Panc1 (cell line): ENCODE data around the gene COG8. TPM values are rescaled to one million over a fixed set of nuclear protein-coding genes. Genes with fewer than 3 reads are reported as not detected.

Experiments
- ATAC-seq: fragments of 200-7000 bp; cut with Tn5 transposase; 2 replicates; pipeline ENCODE4 v1.9.1; 2020; ENCODE audit warnings: mild to moderate bottlenecking, moderate library complexity
- BruUV-seq: library from RNA; stranded (reverse); fragments of 400-500 nt; replicated peaks from 2 replicates; lab custom pipeline; 2021; lab: Mats Ljungman, UMichigan
- CTCF ChIA-PET: fragments of 300-600 bp; sonication (Branson Sonifier 250); formaldehyde crosslinking; loops from one replicate; lab custom pipeline; 2022; ENCODE audit warnings: antibody characterized with exemption; lab: Charles Lee
- POLR2A ChIA-PET: fragments of 300-600 bp; sonication (Branson Sonifier 250); formaldehyde crosslinking; loops from one replicate; lab custom pipeline; 2022; ENCODE audit warnings: antibody characterized with exemption; lab: Charles Lee
- DNase-seq: peaks from one replicate; pipeline ENCODE4 v3.0.0-alpha.2; 2010; ENCODE audit warnings: low read depth, low spot score
- H3K27ac ChIP-seq: 2 replicates; pipeline ENCODE4 v1.5.1; 2011; ENCODE audit warnings: mild to moderate bottlenecking, low read length, inconsistent platforms
- H3K27me3 ChIP-seq: fragments of 200-500 bp; sonication (Bioruptor generic); 2 replicates; pipeline ENCODE4 v1.6.0; 2014; ENCODE audit warnings: low read length, inconsistent platforms; ENCODE audit not compliant: control insufficient read depth, insufficient read depth
- H3K36me3 ChIP-seq: fragments of 200-500 bp; sonication (Bioruptor generic); 2 replicates; pipeline ENCODE4 v1.5.1; 2014; ENCODE audit warnings: inconsistent platforms, mild to moderate bottlenecking, low read length, moderate library complexity; ENCODE audit not compliant: control insufficient read depth, insufficient read depth
- H3K4me1 ChIP-seq: 2 replicates; pipeline ENCODE4 v1.5.1; 2011; ENCODE audit warnings: inconsistent platforms, mild to moderate bottlenecking, low read length, moderate library complexity; ENCODE audit not compliant: control insufficient read depth, insufficient read depth
- H3K4me3 ChIP-seq, 2 experiments: 2 replicates each; pipeline ENCODE4 v1.5.1; 2011 to 2012; ENCODE audit warnings: low read depth in 2 of 2, low read length in 2 of 2, mild to moderate bottlenecking in 2 of 2, inconsistent platforms in 1 of 2, moderate library complexity in 1 of 2
- H3K9me3 ChIP-seq: fragments of 200-500 bp; sonication (Bioruptor generic); 2 replicates; pipeline ENCODE4 v1.5.1; 2014; ENCODE audit warnings: low read depth, mild to moderate bottlenecking, inconsistent platforms, low read length, moderate library complexity; ENCODE audit not compliant: control insufficient read depth, insufficient read depth
- POLR2AphosphoS5 ChIP-seq: IDR thresholded peaks from 2 replicates; pipeline ENCODE4 v1.6.1; 2012; ENCODE audit warnings: mild to moderate bottlenecking, low read depth, low read length, moderate library complexity
- SIN3A ChIP-seq: IDR thresholded peaks from 2 replicates; pipeline ENCODE4 v1.6.1; 2012; ENCODE audit warnings: low read depth, mild to moderate bottlenecking, low read length, moderate library complexity, borderline replicate concordance; ENCODE audit not compliant: insufficient read depth
- TCF7L2 ChIP-seq: IDR thresholded peaks from 2 replicates; pipeline ENCODE4 v1.6.1; 2011; ENCODE audit warnings: mild to moderate bottlenecking, low read depth, low read length, inconsistent platforms
- in situ Hi-C: cut with HindIII; loops from 2 replicates; pipeline ENCODE4 v1.10.0; 2016; ENCODE audit warnings: low sequenced_read_pairs, low pct_unique_long_range_greater_than_20kb
- intact Hi-C: fragments of 100-400 bp; cut with micrococcal nuclease; formaldehyde crosslinking; loops from one replicate; pipeline ENCODE4 v1.10.0; 2022; ENCODE audit not compliant: unreplicated experiment
- total RNA-seq: library from RNA; stranded (reverse); gene quantifications from one replicate; pipeline ENCODE4 v1.2.1, GENCODE V29; 2021; ENCODE audit not compliant: unreplicated experiment
- TF ChIP-seq, protein P1 (sequence below): fragments of 450-650 bp; IDR thresholded peaks from 2 replicates; pipeline ENCODE4 v1.5.1; 2017; ENCODE audit warnings: mild to moderate bottlenecking
- TF ChIP-seq, protein P2 (sequence below), 2 experiments: IDR thresholded peaks; 2 replicates each; pipeline ENCODE4 v1.6.1; 2011 to 2012; ENCODE audit warnings: low read depth in 2 of 2, control low read depth in 1 of 2, low read length in 1 of 2, mild to moderate bottlenecking in 1 of 2, moderate library complexity in 1 of 2; ENCODE audit not compliant: insufficient read depth in 1 of 2

The COG8 gene
- total RNA-seq, 1 experiment from 2014 or later, result 30.5 TPM

DNA sequence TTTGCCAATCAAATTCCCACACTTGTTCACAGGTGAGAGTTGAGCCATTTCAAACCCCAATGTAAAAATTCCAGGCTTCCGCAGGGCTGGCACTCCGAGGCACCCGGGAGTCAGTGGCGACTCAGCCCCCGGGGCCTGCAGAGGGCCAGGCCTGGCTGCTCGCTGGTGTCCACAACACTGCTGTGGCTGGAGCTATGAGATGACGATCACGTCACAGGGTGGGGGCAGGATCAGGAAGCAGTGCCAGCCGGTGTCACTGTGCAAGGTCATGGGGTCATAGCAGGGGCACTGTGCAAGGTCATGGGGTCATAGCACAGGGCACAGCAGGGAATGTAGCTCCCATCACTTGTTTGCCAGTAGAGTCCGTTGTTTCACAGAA is 20.5 kb downstream of the COG8 start:
- intact Hi-C loops, result no loop called here
- Histone ChIP-seq H3K4me3 (no peak overlapping the region), H3K27me3 (no peaks in the 10 kb centered on the region), H3K4me1 (peaks cover under 1% of the 10 kb centered on the region), H3K9me3 (no peaks in the 10 kb centered on the region), H3K27ac (no peak overlapping the region), H3K36me3 (no peaks in the 10 kb centered on the region; the same call in none of the 2 replicates)
- DNase-seq, result no peak
- POLR2A ChIA-PET, result no interaction called here
- TF ChIP-seq, protein P1, sequence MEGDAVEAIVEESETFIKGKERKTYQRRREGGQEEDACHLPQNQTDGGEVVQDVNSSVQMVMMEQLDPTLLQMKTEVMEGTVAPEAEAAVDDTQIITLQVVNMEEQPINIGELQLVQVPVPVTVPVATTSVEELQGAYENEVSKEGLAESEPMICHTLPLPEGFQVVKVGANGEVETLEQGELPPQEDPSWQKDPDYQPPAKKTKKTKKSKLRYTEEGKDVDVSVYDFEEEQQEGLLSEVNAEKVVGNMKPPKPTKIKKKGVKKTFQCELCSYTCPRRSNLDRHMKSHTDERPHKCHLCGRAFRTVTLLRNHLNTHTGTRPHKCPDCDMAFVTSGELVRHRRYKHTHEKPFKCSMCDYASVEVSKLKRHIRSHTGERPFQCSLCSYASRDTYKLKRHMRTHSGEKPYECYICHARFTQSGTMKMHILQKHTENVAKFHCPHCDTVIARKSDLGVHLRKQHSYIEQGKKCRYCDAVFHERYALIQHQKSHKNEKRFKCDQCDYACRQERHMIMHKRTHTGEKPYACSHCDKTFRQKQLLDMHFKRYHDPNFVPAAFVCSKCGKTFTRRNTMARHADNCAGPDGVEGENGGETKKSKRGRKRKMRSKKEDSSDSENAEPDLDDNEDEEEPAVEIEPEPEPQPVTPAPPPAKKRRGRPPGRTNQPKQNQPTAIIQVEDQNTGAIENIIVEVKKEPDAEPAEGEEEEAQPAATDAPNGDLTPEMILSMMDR, result no peak
- TF ChIP-seq, protein P2, sequence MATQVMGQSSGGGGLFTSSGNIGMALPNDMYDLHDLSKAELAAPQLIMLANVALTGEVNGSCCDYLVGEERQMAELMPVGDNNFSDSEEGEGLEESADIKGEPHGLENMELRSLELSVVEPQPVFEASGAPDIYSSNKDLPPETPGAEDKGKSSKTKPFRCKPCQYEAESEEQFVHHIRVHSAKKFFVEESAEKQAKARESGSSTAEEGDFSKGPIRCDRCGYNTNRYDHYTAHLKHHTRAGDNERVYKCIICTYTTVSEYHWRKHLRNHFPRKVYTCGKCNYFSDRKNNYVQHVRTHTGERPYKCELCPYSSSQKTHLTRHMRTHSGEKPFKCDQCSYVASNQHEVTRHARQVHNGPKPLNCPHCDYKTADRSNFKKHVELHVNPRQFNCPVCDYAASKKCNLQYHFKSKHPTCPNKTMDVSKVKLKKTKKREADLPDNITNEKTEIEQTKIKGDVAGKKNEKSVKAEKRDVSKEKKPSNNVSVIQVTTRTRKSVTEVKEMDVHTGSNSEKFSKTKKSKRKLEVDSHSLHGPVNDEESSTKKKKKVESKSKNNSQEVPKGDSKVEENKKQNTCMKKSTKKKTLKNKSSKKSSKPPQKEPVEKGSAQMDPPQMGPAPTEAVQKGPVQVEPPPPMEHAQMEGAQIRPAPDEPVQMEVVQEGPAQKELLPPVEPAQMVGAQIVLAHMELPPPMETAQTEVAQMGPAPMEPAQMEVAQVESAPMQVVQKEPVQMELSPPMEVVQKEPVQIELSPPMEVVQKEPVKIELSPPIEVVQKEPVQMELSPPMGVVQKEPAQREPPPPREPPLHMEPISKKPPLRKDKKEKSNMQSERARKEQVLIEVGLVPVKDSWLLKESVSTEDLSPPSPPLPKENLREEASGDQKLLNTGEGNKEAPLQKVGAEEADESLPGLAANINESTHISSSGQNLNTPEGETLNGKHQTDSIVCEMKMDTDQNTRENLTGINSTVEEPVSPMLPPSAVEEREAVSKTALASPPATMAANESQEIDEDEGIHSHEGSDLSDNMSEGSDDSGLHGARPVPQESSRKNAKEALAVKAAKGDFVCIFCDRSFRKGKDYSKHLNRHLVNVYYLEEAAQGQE (IDR thresholded peaks at IDR 0.05; ENCODE audit: insufficient read depth in 1 of 2, low read depth in 2 of 2, low read length in 1 of 2), result no peak
- TF ChIP-seq TCF7L2, result no peak
- no peak for TF ChIP-seq POLR2AphosphoS5
- TF ChIP-seq SIN3A, result no peak
- BruUV-seq, result no TSS peak
- in situ Hi-C loops, result no loop called here
- CTCF ChIA-PET, result no interaction called here
- no peak for ATAC-seq

DNA sequence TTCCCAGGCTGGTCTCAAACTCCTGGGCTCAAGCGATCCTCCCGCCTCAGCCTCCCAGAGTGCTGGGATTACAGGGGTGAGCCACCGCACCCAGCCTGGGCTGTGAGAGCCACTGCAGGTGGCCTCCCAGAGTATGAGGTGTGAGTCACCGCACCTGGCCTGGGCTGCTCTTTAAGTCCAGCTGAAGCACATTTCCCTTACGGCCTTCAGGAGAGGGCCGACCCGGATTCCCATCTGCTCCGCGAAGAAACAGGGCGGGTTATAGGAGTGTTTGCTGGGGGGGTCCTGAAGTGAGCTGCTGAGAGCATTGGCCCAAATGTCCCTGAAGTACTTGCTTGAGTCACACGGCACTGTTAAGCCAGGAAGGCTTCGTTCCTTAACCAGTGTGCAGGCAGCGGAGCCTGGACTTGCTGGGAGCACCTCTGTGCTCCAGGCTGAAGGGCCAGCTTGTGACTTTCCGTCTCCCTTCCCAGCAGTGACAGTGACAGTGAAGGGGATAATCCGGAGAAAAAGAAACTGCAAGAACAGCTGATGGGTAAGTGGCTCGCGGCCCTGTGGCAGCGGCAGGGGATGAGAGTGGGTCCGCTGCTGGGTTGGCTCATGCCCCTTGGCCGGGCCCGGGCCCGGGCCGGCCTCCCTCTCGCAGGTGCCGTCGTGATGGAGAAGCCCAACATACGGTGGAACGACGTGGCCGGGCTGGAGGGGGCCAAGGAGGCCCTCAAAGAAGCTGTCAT is 21.0 kb downstream of the COG8 start:
- Histone ChIP-seq H3K36me3 (no peaks in the 10 kb centered on the region; the same call in none of the 2 replicates), H3K4me1 (no peaks in the 10 kb centered on the region), H3K27me3 (no peaks in the 10 kb centered on the region), H3K4me3 (no peak overlapping the region), H3K9me3 (no peaks in the 10 kb centered on the region), H3K27ac (no peak overlapping the region)
- intact Hi-C loops (no loop called here), in situ Hi-C loops (no loop called here)
- DNase-seq (no peak), ATAC-seq (no peak)
- POLR2A ChIA-PET, result no interaction called here
- BruUV-seq, result no TSS peak
- no peak for TF ChIP-seq SIN3A
- TF ChIP-seq, protein P1, result no peak
- TF ChIP-seq TCF7L2, result no peak
- TF ChIP-seq POLR2AphosphoS5, result no peak
- TF ChIP-seq, protein P2 (IDR thresholded peaks at IDR 0.05; ENCODE audit: insufficient read depth in 1 of 2, low read depth in 2 of 2, low read length in 1 of 2), result no peak
- CTCF ChIA-PET, result interaction anchor here (0.5 kb wide), 1 partner anchor 205 kb away, joined by 3 read pairs; no protein-coding TSS in a partner anchor
